PC-3 (cell line): Measurements from ENCODE around the gene AGAP9. TPM values are rescaled to one million over a fixed set of nuclear protein-coding genes. Genes with fewer than 3 reads are reported as not detected.
"Not testable (repeated sequence)": the region's sequence is repeated elsewhere in the genome, so short reads cannot be mapped to it uniquely, and the experiment has no call there.

Experiments used
- ATAC-seq: fragments of 200-7000 bp; cut with Tn5 transposase; 2 replicates; pipeline ENCODE4 v1.9.1; 2020; ENCODE audit warnings: mild to moderate bottlenecking, moderate library complexity
- BruUV-seq: library from RNA; stranded (reverse); fragments of 400-500 nt; replicated peaks from 2 replicates; lab custom pipeline; 2021; lab: Mats Ljungman, UMichigan
- CTCF ChIA-PET: fragments of 300-600 bp; sonication (Branson Sonifier 250); formaldehyde crosslinking; loops from one replicate; lab custom pipeline; 2022; ENCODE audit warnings: antibody characterized with exemption; lab: Charles Lee
- POLR2A ChIA-PET: fragments of 300-600 bp; sonication (Branson Sonifier 250); formaldehyde crosslinking; loops from one replicate; lab custom pipeline; 2022; ENCODE audit warnings: antibody characterized with exemption; ENCODE audit not compliant: unreplicated experiment; lab: Charles Lee
- DNase-seq: peaks from one replicate; pipeline ENCODE4 v3.0.0-alpha.2; 2015
- H2AFZ ChIP-seq: fragments of 300-600 bp; sonication (generic); 2 replicates; pipeline ENCODE4 v1.6.0; 2016; ENCODE audit warnings: antibody characterized with exemption, low read length
- H3F3A ChIP-seq: fragments of 300-600 bp; sonication (generic); one replicate; pipeline ENCODE4 v1.6.0; 2017; ENCODE audit warnings: antibody characterized with exemption, low read length, control low read depth, mild to moderate bottlenecking; ENCODE audit not compliant: unreplicated experiment
- H3K27ac ChIP-seq: fragments of 300-600 bp; sonication (generic); 2 replicates; pipeline ENCODE4 v1.5.1; 2016; ENCODE audit warnings: mild to moderate bottlenecking, low read length
- H3K27me3 ChIP-seq: fragments of 300-600 bp; sonication (generic); 2 replicates; pipeline ENCODE4 v1.6.1; 2016; ENCODE audit warnings: low read length, mixed read lengths
- H3K36me3 ChIP-seq: fragments of 300-600 bp; sonication (generic); 2 replicates; pipeline ENCODE4 v1.6.1; 2016; ENCODE audit warnings: low read depth, mixed run types, low read length, mixed read lengths
- H3K4me1 ChIP-seq: fragments of 300-600 bp; sonication (generic); 2 replicates; pipeline ENCODE4 v1.5.1; 2016; ENCODE audit warnings: low read length; ENCODE audit not compliant: insufficient read depth
- H3K4me2 ChIP-seq: fragments of 300-600 bp; sonication (generic); 2 replicates; pipeline ENCODE4 v1.6.0; 2016; ENCODE audit warnings: low read length
- H3K4me3 ChIP-seq: fragments of 300-600 bp; sonication (generic); 2 replicates; pipeline ENCODE4 v1.5.1; 2016; ENCODE audit warnings: mild to moderate bottlenecking, low read length, mixed read lengths
- H3K79me2 ChIP-seq: fragments of 300-600 bp; sonication (generic); 2 replicates; pipeline ENCODE4 v1.6.1; 2017; ENCODE audit warnings: low read length, mixed read lengths
- H3K9ac ChIP-seq: fragments of 300-600 bp; sonication (generic); 2 replicates; pipeline ENCODE4 v1.6.0; 2016; ENCODE audit warnings: mild to moderate bottlenecking, low read length
- H3K9me2 ChIP-seq: fragments of 300-600 bp; sonication (generic); replicated peaks from 2 replicates; pipeline ENCODE4 v1.6.1; 2016; ENCODE audit warnings: mixed run types, low read length, mixed read lengths
- H3K9me3 ChIP-seq: fragments of 300-600 bp; sonication (generic); 2 replicates; pipeline ENCODE4 v1.6.1; 2016; ENCODE audit warnings: low read length, mixed read lengths
- H4K20me1 ChIP-seq: fragments of 300-600 bp; sonication (generic); 2 replicates; pipeline ENCODE4 v1.6.1; 2016; ENCODE audit warnings: low read length, mixed read lengths
- intact Hi-C: fragments of 100-400 bp; cut with micrococcal nuclease; formaldehyde crosslinking; loops from 2 replicates; pipeline ENCODE4 v1.9.0; 2023
- total RNA-seq: library from RNA; depleted of rRNA; stranded (reverse); fragments of >200 nt; gene quantifications from 2 replicates; pipeline ENCODE4 v1.2.3, GENCODE V29; 2014

The AGAP9 gene
- total RNA-seq, 1 experiment from 2014 or later, result 7.1 TPM

- CTCF ChIA-PET, H4K20me1 ChIP-seq, H3K9ac ChIP-seq, H3K4me3 ChIP-seq, H3K9me2 ChIP-seq, ATAC-seq, H3F3A ChIP-seq, H3K79me2 ChIP-seq, H3K36me3 ChIP-seq, H3K9me3 ChIP-seq, H2AFZ ChIP-seq, POLR2A ChIA-PET, H3K4me2 ChIP-seq, H3K27ac ChIP-seq, H3K4me1 ChIP-seq, BruUV-seq, DNase-seq, intact Hi-C loops, H3K27me3 ChIP-seq: not testable (repeated sequence)
Measured at GRCh38 chr10:47491600-47491999, 31.8 kb downstream of the AGAP9 start, which contains the start of gene FAM25G. Gene FAM25G, minus strand, starts transcription at chr10:47491700. Its CDS starts 26 bp downstream, at chr10:47491674.

- intact Hi-C loops, DNase-seq: not testable (repeated sequence)
Measured at GRCh38 chr10:47489630-47490029, 33.8 kb downstream of the AGAP9 start.

GRCh38 chr10:47485943-47486342 is 37.5 kb downstream of the AGAP9 start:
- not testable (repeated sequence) for BruUV-seq

More at GRCh38 chr10:47489630-47490029, 33.8 kb downstream of the AGAP9 start:
- H2AFZ ChIP-seq, H3K27ac ChIP-seq, H3K9me2 ChIP-seq, H3F3A ChIP-seq, BruUV-seq, POLR2A ChIA-PET, H3K9ac ChIP-seq, H3K79me2 ChIP-seq, ATAC-seq, H3K9me3 ChIP-seq, H3K4me2 ChIP-seq, H3K4me3 ChIP-seq, H4K20me1 ChIP-seq, H3K27me3 ChIP-seq, CTCF ChIA-PET, H3K36me3 ChIP-seq, H3K4me1 ChIP-seq: not testable (repeated sequence)

GRCh38 chr10:47484786-47485185 is 38.7 kb downstream of the AGAP9 start:
- H3K36me3 ChIP-seq, H4K20me1 ChIP-seq, H3K4me3 ChIP-seq, H3F3A ChIP-seq, H3K4me1 ChIP-seq, BruUV-seq, H3K79me2 ChIP-seq, H3K27ac ChIP-seq, H2AFZ ChIP-seq, H3K9me3 ChIP-seq, CTCF ChIA-PET, H3K4me2 ChIP-seq, H3K9me2 ChIP-seq, ATAC-seq, POLR2A ChIA-PET, DNase-seq, H3K9ac ChIP-seq, intact Hi-C loops, H3K27me3 ChIP-seq: not testable (repeated sequence)

More at GRCh38 chr10:47485943-47486342, 37.5 kb downstream of the AGAP9 start:
- H4K20me1 ChIP-seq, H3K9ac ChIP-seq, H3K9me2 ChIP-seq, H3K27ac ChIP-seq, ATAC-seq, H3K36me3 ChIP-seq, H3F3A ChIP-seq, CTCF ChIA-PET, H3K9me3 ChIP-seq, H2AFZ ChIP-seq, POLR2A ChIA-PET, H3K79me2 ChIP-seq, H3K4me1 ChIP-seq, H3K4me2 ChIP-seq, intact Hi-C loops, H3K27me3 ChIP-seq, H3K4me3 ChIP-seq: not testable (repeated sequence)
- DNase-seq, result peak; percentile 13

- H3K4me1 ChIP-seq, ATAC-seq, H3K4me3 ChIP-seq, intact Hi-C loops, H3K36me3 ChIP-seq, CTCF ChIA-PET, H3K9me2 ChIP-seq, DNase-seq, H3K27me3 ChIP-seq, H3K9ac ChIP-seq, H2AFZ ChIP-seq, H3F3A ChIP-seq, H3K4me2 ChIP-seq, BruUV-seq, H3K79me2 ChIP-seq, H4K20me1 ChIP-seq, H3K27ac ChIP-seq, H3K9me3 ChIP-seq, POLR2A ChIA-PET: not testable (repeated sequence)
Measured at GRCh38 chr10:47483923-47484322, 39.5 kb downstream of the AGAP9 start, which contains the start of gene ANXA8. Gene ANXA8, minus strand, starts transcription at chr10:47484115. Its CDS starts 182 bp downstream, at chr10:47483933.

- H3K79me2 ChIP-seq, H3K4me3 ChIP-seq, H3K9me3 ChIP-seq, H3K27me3 ChIP-seq, H3K4me1 ChIP-seq, ATAC-seq, DNase-seq, H2AFZ ChIP-seq, BruUV-seq, H3K36me3 ChIP-seq, intact Hi-C loops, H4K20me1 ChIP-seq, POLR2A ChIA-PET, H3K9ac ChIP-seq, H3K4me2 ChIP-seq, CTCF ChIA-PET, H3F3A ChIP-seq, H3K9me2 ChIP-seq: not testable (repeated sequence)
- peak overlapping the region; percentile 69; the same call in 1 of the 2 replicates for H3K27ac ChIP-seq
Measured at GRCh38 chr10:47482367-47482766, 41.1 kb downstream of the AGAP9 start.

GRCh38 chr10:47481768-47482181 is 41.7 kb downstream of the AGAP9 start:
- H3K9me3 ChIP-seq, H3K27me3 ChIP-seq, H4K20me1 ChIP-seq, POLR2A ChIA-PET, H2AFZ ChIP-seq, H3K79me2 ChIP-seq, H3K4me1 ChIP-seq, H3K9me2 ChIP-seq, H3K9ac ChIP-seq, H3K36me3 ChIP-seq, H3K4me3 ChIP-seq, CTCF ChIA-PET, H3K4me2 ChIP-seq, BruUV-seq, H3F3A ChIP-seq, intact Hi-C loops, DNase-seq: not testable (repeated sequence)
- ATAC-seq, result peak; percentile 77
- peak overlapping the region; percentile 69 for H3K27ac ChIP-seq
